Activated CD8-positive, alpha-beta memory T cell treated with anti-CD3 and anti-CD28 coated beads, Interleukin-2, amount 50 U/mL, for 48 hours (primary cell): Measurements from ENCODE around the gene GALE.
"Not testable (repeated sequence)": the region's sequence is repeated elsewhere in the genome, so short reads cannot be mapped to it uniquely, and the experiment has no call there.

Experiments
- DNase-seq: peaks from one replicate; pipeline ENCODE4 v3.0.0-alpha.2; 2020

GALE gene

DNA sequence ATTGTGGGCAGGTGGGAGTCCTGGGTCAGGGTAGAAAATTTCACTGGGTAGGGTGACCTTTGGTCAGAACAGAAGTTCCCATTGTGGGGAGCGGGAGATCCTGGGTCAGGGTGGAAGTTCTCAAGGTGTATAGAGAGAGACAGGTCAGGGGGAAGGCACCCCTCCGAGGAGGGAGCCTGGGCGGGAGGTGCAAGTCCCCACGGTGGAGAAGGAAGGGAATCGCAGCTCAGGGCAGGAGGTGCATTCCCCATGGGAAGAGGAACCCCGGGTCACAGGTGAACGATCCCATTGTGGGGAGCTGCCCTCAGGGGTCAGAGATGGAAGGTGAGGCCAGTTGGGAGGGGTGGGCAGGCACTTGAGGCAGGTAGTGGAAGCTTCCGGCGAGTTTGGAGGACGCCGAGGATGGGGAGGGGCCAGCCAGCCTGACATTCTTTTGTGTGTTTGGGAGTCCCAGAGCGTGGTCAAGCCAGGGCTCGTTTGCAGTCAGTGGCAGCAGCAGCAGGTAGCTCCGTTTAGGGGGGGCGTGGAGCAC is 9.0 kb downstream of the GALE start:
- DNase-seq = peak; percentile 70

- DNase-seq = peak; percentile 94
Measured at GRCh38 chr1:23790696-23791515, 9.6 kb downstream of the GALE start, which contains the start of gene LYPLA2. Gene LYPLA2, plus strand, starts transcription at chr1:23791145. Its CDS starts 1,538 bp downstream, at chr1:23792683.

- DNase-seq = no peak
Measured at GRCh38 chr1:23788695-23789094, 11.9 kb downstream of the GALE start.

- no peak for DNase-seq
Measured at GRCh38 chr1:23787701-23788100, 12.9 kb downstream of the GALE start.

GRCh38 chr1:23784846-23785245 is 15.7 kb downstream of the GALE start:
- DNase-seq = no peak

GRCh38 chr1:23783141-23783540 is 17.4 kb downstream of the GALE start:
- not testable (repeated sequence) for DNase-seq

DNA sequence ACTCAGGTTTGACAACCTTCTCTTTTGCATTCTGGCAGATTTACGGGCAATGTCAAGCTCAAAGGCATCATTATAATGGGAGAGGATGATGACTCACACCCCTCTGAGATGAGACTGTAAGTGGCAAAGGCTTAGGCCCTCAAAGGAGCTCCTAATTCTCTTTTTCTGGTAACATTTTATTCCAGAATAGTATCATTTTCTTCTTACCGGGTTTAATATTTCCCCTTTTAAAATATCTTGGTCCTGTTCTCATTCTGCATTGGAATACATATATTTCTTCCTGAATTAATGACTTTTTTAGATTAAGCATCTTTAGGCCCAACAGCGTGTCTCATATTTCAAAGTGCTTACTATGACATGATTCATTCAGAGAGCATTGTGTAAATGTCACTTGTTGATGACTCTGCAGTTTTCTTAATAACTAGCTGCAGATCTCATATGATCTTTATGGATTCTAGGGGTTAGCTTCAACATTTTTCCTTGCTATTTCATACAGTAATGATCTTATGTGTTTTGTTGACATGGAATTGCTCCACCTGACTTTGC is 20.7 kb downstream of the GALE start:
- DNase-seq = no peak

DNA sequence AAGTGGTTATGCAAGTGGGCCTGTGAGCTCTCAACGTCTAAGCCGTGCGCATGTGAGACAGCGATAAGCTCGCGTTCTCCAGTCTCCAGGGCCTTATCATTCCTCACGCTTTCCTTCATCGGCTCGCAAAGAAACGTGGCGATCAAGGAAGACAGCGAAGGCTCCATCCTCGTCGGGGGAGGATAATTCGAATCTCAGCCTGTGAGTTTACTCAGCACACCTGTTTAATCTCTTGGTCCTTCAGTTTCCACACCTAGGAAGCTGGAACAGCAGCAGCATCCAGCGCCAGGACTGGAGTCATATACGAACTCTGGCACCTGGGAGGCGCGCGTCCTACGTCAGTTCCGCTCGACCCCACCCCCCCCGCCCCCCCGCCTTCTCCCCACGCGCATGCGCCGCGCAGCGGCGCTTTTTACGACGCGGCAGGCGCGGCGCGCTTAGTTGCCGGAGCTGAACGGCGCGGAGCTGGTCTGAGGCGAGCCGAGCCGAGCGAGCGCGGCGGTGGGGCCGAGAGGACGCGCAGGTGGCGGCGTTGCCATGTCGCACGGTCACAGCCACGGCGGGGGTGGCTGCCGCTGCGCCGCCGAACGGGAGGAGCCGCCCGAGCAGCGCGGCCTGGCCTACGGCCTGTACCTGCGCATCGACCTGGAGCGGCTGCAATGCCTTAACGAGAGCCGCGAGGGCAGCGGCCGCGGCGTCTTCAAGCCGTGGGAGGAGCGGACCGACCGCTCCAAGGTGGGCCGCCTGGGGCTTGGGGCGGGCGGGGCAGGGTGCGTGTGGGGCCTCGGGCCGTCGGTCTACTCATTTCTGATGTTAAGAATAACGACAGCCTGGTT is 22.4 kb downstream of the GALE start, which contains the start of gene PITHD1:
Gene PITHD1, plus strand, starts transcription at position 440 of the 836 bp plus-strand sequence. Its CDS starts 98 bp downstream, at position 538.
- DNase-seq = peak; percentile 89

- no peak for DNase-seq
Measured at GRCh38 chr1:23776217-23776616, 24.3 kb downstream of the GALE start.

DNA sequence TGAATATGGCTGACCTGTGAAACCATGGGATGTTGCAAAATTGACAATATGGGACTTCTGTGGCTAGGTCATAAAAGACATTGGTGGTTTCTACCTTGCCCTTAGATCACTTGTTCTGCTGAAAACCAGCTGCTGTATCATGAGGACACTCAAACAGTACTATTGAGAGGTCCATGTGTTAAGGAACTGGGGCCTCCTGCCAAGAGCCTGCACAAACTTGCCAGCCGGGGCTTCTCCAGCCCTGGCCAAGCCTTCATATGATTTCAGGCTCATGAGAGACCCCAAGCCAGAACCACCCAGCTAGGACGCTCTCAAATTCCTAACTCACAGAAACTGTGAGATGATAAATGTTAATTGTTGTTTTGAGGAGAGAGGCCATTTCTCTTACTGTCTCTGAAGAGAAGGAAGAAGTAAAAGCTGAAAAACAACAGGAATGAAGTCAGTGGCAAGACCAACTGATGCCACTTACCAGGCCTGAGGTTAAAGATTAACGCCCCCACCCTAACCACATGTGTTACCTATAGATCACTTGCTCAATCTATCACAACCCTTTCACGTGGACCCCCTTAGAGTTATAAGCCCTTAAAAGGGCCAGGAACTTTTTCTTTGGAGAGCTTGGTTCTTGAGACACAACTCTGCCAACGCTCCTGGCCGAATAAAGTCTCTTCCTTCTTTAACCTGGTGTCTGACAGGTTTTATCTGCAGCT is 26.2 kb downstream of the GALE start:
- DNase-seq = no peak

GRCh38 chr1:23772854-23773242 is 27.7 kb downstream of the GALE start:
- DNase-seq = no peak

- DNase-seq = peak; percentile 94
Measured at GRCh38 chr1:23772049-23772853, 28.3 kb downstream of the GALE start.

- no peak for DNase-seq
Measured at GRCh38 chr1:23768733-23769132, 31.8 kb downstream of the GALE start.

DNA sequence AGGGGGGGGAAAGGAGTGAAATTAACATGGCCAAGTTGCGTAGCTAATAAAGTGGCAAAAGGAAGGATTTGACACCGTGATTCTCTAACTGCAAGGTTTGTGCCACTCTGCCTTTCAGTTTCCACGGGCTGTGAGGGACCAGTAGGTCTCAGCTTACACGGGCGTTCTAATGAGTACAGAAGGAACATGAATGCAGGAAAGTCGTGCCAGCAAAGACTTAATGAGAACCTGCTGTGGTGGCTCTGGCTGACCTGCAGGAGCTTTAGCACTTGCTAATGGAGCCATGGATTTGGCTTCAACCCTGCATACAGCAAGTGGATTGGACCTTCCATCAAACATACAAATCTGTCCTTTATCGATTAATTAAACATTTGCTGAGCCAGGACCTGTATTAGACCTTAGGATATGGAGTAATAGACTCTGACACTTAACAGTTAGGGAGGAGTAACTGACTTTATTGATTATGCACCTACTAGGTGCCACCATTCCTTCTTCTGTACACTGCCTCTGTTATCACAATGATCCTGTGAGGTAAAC is 37.4 kb downstream of the GALE start:
- no peak for DNase-seq

DNA sequence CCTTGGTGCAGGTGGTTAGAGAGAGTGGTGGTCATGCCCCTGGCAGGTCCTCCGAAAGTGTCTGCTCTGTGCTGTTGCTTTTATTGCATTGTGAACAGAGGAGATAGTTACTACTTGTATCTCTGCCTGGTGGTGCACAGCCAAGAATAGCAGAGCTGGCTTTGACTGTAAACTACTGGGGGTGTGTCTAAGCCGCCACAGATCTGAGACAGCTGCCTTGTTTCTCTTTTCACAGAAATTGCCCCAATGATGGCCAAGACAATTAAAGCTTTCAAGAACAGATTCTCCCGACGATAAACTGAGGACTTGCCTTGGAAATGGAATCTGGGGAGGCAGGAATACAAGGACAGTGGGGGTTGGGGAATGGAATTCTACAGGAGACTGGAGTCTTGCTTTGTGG is 41.3 kb downstream of the GALE start:
- no peak for DNase-seq

DNA sequence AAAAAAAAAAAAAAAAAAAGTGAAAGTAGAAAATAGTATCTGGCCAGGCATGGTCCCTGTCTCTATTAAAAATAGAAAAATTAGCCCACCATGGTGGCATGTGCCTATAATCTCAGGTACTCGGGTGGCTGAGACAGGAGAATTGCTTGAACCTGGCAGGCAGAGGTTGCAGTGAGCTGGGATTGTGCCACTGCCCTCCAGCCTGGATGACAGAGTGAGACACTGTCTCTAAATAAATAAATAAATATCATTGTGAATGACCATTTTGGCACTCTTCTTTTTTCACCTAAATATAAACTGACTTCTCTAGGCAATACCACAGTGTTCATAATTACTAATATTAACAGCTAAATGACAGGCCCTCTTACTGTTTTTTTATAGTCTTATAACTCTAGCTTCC is 42.7 kb downstream of the GALE start:
- DNase-seq = no peak

- DNase-seq = no peak
Measured at GRCh38 chr1:23756676-23757075, 43.9 kb downstream of the GALE start.

DNA sequence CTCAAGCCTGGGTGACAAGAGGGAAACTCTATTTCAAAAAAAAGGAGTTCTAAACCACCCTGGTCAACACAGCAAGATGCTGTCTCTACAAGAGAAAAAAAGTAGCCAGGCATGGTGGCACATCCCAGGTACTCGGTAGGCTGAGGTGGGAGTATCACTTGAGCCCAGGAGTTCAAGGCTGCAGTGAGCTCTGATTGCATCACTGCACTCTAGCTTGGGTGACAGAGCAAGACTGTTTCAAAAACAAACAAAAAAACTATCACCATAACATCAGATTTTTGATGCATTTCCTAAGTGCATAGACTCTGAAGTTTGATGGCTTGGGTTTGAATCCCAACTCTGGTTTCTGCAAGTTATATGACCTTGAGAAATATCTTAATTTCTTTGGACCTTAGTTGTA is 47.6 kb downstream of the GALE start:
- DNase-seq = no peak

DNA sequence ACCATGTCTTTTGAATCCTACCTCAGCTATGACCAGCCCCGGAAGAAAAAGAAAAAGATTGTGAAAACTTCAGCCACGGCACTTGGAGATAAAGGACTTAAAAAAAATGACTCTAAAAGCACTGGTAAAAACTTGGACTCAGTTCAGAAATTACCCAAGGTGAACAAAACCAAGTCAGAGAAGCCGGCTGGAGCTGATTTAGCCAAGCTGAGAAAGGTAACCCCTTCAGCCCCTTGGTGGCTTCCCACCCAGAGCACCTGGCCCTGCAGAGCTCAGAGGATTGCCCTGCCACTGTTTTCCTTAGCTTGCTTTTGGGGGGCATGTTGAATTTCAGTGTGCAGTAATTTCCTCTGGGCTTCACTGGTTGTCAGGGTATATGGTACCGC is 48.7 kb downstream of the GALE start:
- no peak for DNase-seq

DNA sequence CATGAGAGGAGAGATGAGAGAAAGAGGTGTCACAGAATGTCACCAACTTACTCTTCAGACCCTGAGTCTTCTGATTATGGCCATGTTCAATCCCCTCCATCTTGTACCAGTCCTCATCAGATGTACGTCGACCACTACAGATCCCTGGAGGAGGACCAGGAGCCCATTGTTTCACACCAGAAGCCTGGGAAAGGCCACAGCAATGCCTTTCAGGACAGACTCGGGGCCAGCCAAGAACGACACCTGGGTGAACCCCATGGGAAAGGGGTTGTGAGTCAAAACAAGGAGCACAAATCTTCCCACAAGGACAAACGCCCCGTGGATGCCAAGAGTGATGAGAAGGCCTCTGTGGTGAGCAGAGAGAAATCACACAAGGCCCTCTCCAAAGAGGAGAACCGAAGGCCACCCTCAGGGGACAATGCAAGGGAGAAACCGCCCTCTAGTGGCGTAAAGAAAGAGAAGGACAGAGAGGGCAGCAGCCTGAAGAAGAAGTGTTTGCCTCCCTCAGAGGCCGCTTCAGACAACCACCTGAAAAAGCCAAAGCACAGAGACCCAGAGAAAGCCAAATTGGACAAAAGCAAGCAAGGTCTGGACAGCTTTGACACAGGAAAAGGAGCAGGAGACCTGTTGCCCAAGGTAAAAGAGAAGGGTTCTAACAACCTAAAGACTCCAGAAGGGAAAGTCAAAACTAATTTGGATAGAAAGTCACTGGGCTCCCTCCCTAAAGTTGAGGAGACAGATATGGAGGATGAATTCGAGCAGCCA is 49.3 kb downstream of the GALE start:
- DNase-seq = peak; percentile 59

DNA sequence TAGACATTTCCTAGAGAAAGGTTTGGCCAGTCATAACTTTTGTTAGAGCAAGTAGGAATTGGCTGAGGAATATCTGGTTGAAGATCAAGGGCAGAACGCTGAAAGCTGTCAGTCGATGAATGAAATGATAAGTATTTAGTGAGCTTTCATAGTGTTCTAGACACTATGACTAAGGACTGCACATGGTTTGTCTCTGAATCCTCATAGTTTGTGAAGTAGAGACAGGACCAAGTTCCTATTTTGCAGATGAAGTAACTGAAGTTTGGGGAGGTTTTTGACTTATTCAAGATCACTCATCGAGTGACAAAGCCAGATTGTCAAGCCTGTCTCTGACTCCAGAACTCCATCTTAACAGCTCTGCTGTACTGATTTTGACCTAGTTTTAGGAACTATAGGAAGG is 52.5 kb downstream of the GALE start:
- no peak for DNase-seq
